Measurements from ENCODE around the gene DCUN1D3. TPM values are rescaled to one million over a fixed set of nuclear protein-coding genes. Genes with fewer than 3 reads are reported as not detected.
A peak's percentile ranks its signal among the peaks of the same experiment; 100 is the strongest.

DCUN1D3 gene
- total RNA-seq, 4 donors from 2014 or later = 18.3 to 37.4 (median 27.8) TPM

GRCh38 chr16:20916289-20916688 is 16.1 kb upstream of the DCUN1D3 start:
- intact Hi-C loops (cut with DNase I) = loop anchor here (10.0 kb wide), 1 partner anchor 249 kb away; no protein-coding TSS in a partner anchor
- DNase-seq (ENCODE audit: extremely low spot score) = no peak
- TF ChIP-seq EP300 (IDR thresholded peaks at IDR 0.05) = no peak
- Histone ChIP-seq H3K27ac (replicated peaks in 1 of 4) (no peak overlapping the region), H3K9me3 (no peaks in the 10 kb centered on the region), H3K36me3 (peaks cover 0 to 19% (median 4%) of the 10 kb centered on the region in 4 donors), H3K4me3 (no peak overlapping the region), H3K27me3 (no peaks in the 10 kb centered on the region), H3K4me1 (peaks cover 28 to 44% (median 39%) of the 10 kb centered on the region in 4 donors)
- WGBS = 89% methylated on average over 10 of the region's 10 CpGs

GRCh38 chr16:20911361-20911760 is 11.2 kb upstream of the DCUN1D3 start:
- no peak for DNase-seq (ENCODE audit: extremely low spot score)
- Histone ChIP-seq H3K4me3 (no peak overlapping the region), H3K9me3 (no peaks in the 10 kb centered on the region), H3K27ac (replicated peaks in 1 of 4) (peak overlapping the region; percentile 56 to 63 (median 61)), H3K27me3 (no peaks in the 10 kb centered on the region), H3K4me1 (peaks cover 47 to 62% (median 57%) of the 10 kb centered on the region in 4 donors), H3K36me3 (peaks cover 0 to 3% (median 0%) of the 10 kb centered on the region in 4 donors)
- TF ChIP-seq EP300 (IDR thresholded peaks at IDR 0.05) (no peak), POLR2A (IDR thresholded peaks at IDR 0.05; ENCODE audit: low read depth) (no peak), CTCF (IDR thresholded peaks at IDR 0.05) (no peak), POLR2AphosphoS5 (IDR thresholded peaks at IDR 0.05) (no peak)
- intact Hi-C loops (cut with DNase I) = loop anchor here (10.0 kb wide), 1 partner anchor 253 kb away; no protein-coding TSS in a partner anchor
- WGBS = 38% methylated on average over 1 of the region's 1 CpG

GRCh38 chr16:20910781-20911321 is 10.7 kb upstream of the DCUN1D3 start:
- 40% methylated on average over 2 of the region's 2 CpGs for WGBS
- intact Hi-C loops (cut with DNase I) = loop anchor here (10.0 kb wide), 1 partner anchor 254 kb away; no protein-coding TSS in a partner anchor
- H3K27me3 ChIP-seq = no peaks in the 10 kb centered on the region

GRCh38 chr16:20906341-20907255 is 6.4 kb upstream of the DCUN1D3 start:
- Histone ChIP-seq H3K36me3 (no peaks in the 10 kb centered on the region), H3K27ac (replicated peaks in 1 of 4) (peak overlapping the region; percentile 93 to 99 (median 99))
- WGBS = 53% methylated on average over 4 of the region's 4 CpGs

More at GRCh38 chr16:20910781-20911321, 10.7 kb upstream of the DCUN1D3 start:
- TF ChIP-seq POLR2AphosphoS5 (IDR thresholded peaks at IDR 0.05) = peak; percentile 34 to 70
- no peak for TF ChIP-seq CTCF (IDR thresholded peaks at IDR 0.05)
- no peak for TF ChIP-seq EP300 (IDR thresholded peaks at IDR 0.05)
- H3K27ac ChIP-seq (replicated peaks in 1 of 4) = peak overlapping the region; percentile 59 to 63 (median 61)
- DNase-seq (ENCODE audit: extremely low spot score) = no peak
- no peaks in the 10 kb centered on the region for H3K9me3 ChIP-seq
- H3K36me3 ChIP-seq = no peaks in the 10 kb centered on the region
- no peak overlapping the region for H3K4me3 ChIP-seq
- H3K4me1 ChIP-seq = peaks cover 52 to 67% (median 60%) of the 10 kb centered on the region in 4 donors

More at GRCh38 chr16:20906341-20907255, 6.4 kb upstream of the DCUN1D3 start:
- TF ChIP-seq POLR2AphosphoS5 (IDR thresholded peaks at IDR 0.05) (no peak), POLR2A (IDR thresholded peaks at IDR 0.05; ENCODE audit: low read depth) (no peak), EP300 (IDR thresholded peaks at IDR 0.05) (no peak), CTCF (IDR thresholded peaks at IDR 0.05) (no peak)
- Histone ChIP-seq H3K9me3 (no peaks in the 10 kb centered on the region), H3K4me1 (peaks cover 70 to 86% (median 78%) of the 10 kb centered on the region in 4 donors), H3K4me3 (peak overlapping the region in 2 of 4 donors; percentile 2 to 12), H3K27me3 (no peaks in the 10 kb centered on the region)
- DNase-seq (ENCODE audit: extremely low spot score) = no peak
- intact Hi-C loops (cut with DNase I) = no loop called here

Measured in esophagus muscularis mucosa (tissue), 4 donors.